ENCODE data around the gene RAD50.

Gene RAD50

GRCh38 chr5:132681983-132682382 lies 125.2 kb downstream of the RAD50 start:
- no peak for ATAC-seq

DNA sequence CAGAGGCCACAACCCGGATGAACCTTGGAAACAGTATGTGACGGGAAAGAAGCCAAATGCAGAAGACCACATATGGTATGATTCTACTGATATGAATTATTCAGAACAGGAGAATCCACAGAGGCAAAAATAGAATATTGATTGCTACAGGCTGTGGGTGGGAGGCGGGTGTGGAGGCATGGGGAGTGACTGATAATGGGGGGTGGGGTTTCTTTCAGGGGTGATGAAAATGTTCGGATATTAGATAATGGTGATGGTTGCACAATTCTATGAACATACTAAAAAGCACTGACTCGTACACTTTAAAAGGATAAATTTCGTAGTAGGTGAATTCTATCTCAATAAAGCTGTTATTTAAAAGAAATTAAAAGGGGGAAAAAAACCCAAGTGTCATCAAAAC lies 127.7 kb downstream of the RAD50 start:
- no peak for ATAC-seq
- no peak for TF ChIP-seq OSR1 (CRISPR knock-in tag; IDR thresholded peaks at IDR 0.05)
- TF ChIP-seq, protein P1, sequence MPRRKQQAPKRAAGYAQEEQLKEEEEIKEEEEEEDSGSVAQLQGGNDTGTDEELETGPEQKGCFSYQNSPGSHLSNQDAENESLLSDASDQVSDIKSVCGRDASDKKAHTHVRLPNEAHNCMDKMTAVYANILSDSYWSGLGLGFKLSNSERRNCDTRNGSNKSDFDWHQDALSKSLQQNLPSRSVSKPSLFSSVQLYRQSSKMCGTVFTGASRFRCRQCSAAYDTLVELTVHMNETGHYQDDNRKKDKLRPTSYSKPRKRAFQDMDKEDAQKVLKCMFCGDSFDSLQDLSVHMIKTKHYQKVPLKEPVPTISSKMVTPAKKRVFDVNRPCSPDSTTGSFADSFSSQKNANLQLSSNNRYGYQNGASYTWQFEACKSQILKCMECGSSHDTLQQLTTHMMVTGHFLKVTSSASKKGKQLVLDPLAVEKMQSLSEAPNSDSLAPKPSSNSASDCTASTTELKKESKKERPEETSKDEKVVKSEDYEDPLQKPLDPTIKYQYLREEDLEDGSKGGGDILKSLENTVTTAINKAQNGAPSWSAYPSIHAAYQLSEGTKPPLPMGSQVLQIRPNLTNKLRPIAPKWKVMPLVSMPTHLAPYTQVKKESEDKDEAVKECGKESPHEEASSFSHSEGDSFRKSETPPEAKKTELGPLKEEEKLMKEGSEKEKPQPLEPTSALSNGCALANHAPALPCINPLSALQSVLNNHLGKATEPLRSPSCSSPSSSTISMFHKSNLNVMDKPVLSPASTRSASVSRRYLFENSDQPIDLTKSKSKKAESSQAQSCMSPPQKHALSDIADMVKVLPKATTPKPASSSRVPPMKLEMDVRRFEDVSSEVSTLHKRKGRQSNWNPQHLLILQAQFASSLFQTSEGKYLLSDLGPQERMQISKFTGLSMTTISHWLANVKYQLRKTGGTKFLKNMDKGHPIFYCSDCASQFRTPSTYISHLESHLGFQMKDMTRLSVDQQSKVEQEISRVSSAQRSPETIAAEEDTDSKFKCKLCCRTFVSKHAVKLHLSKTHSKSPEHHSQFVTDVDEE (CRISPR knock-in tag; IDR thresholded peaks at IDR 0.05), result no peak
- TF ChIP-seq CREB5 (CRISPR knock-in tag; IDR thresholded peaks at IDR 0.05; ENCODE audit: low read depth), result no peak
- no peak for TF ChIP-seq RARB (CRISPR knock-in tag; IDR thresholded peaks at IDR 0.05)
- TF ChIP-seq PATZ1 (CRISPR knock-in tag; IDR thresholded peaks at IDR 0.05; ENCODE audit: borderline replicate concordance), result no peak
- no peak for TF ChIP-seq ARNTL (CRISPR knock-in tag; IDR thresholded peaks at IDR 0.05; ENCODE audit: borderline replicate concordance, low read depth)
- TF ChIP-seq ZFP3 (CRISPR knock-in tag; IDR thresholded peaks at IDR 0.05), result no peak
- no peak for TF ChIP-seq SNAI2 (CRISPR knock-in tag; IDR thresholded peaks at IDR 0.05)
- no peak for TF ChIP-seq ZNF565 (CRISPR knock-in tag; conservative IDR thresholded peaks at IDR 0.05; ENCODE audit: low read depth)
- TF ChIP-seq ZC3H10 (CRISPR knock-in tag; IDR thresholded peaks at IDR 0.05), result no peak
- no peak for TF ChIP-seq TOX (CRISPR knock-in tag; IDR thresholded peaks at IDR 0.05; ENCODE audit: borderline replicate concordance)
- no peak for TF ChIP-seq PPARA (CRISPR knock-in tag; IDR thresholded peaks at IDR 0.05; ENCODE audit: borderline replicate concordance)

More at GRCh38 chr5:132681983-132682382, 125.2 kb downstream of the RAD50 start:
- TF ChIP-seq SNAI2 (CRISPR knock-in tag; IDR thresholded peaks at IDR 0.05) (no peak), PPARA (CRISPR knock-in tag; IDR thresholded peaks at IDR 0.05; ENCODE audit: borderline replicate concordance) (no peak), PATZ1 (CRISPR knock-in tag; IDR thresholded peaks at IDR 0.05; ENCODE audit: borderline replicate concordance) (no peak), OSR1 (CRISPR knock-in tag; IDR thresholded peaks at IDR 0.05) (no peak), ZFP30 (CRISPR knock-in tag; IDR thresholded peaks at IDR 0.05) (no peak), RARB (CRISPR knock-in tag; IDR thresholded peaks at IDR 0.05) (no peak), ZFP3 (CRISPR knock-in tag; IDR thresholded peaks at IDR 0.05) (no peak), ZNF565 (CRISPR knock-in tag; conservative IDR thresholded peaks at IDR 0.05; ENCODE audit: low read depth) (no peak), ESRRG (CRISPR knock-in tag; IDR thresholded peaks at IDR 0.05) (no peak), CSRNP3 (CRISPR knock-in tag; IDR thresholded peaks at IDR 0.05) (no peak), ZNF8 (CRISPR knock-in tag; IDR thresholded peaks at IDR 0.05) (no peak), CREB5 (CRISPR knock-in tag; IDR thresholded peaks at IDR 0.05; ENCODE audit: low read depth) (no peak)
- TF ChIP-seq, protein P2, sequence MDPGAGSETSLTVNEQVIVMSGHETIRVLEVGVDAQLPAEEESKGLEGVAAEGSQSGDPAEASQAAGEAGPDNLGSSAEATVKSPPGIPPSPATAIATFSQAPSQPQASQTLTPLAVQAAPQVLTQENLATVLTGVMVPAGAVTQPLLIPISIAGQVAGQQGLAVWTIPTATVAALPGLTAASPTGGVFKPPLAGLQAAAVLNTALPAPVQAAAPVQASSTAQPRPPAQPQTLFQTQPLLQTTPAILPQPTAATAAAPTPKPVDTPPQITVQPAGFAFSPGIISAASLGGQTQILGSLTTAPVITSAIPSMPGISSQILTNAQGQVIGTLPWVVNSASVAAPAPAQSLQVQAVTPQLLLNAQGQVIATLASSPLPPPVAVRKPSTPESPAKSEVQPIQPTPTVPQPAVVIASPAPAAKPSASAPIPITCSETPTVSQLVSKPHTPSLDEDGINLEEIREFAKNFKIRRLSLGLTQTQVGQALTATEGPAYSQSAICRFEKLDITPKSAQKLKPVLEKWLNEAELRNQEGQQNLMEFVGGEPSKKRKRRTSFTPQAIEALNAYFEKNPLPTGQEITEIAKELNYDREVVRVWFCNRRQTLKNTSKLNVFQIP (CRISPR knock-in tag; IDR thresholded peaks at IDR 0.05; ENCODE audit: borderline replicate concordance, low read depth), result no peak

Measured in SK-N-SH treated with all-trans-retinoic acid at 6 μM for 48 hours (cell line).